Measurements from ENCODE around the gene STEAP3. TPM values are rescaled to one million over a fixed set of nuclear protein-coding genes. Genes with fewer than 3 reads are reported as not detected.

Gene STEAP3
- total RNA-seq, 1 experiment from 2014 or later = 24.0 TPM

DNA sequence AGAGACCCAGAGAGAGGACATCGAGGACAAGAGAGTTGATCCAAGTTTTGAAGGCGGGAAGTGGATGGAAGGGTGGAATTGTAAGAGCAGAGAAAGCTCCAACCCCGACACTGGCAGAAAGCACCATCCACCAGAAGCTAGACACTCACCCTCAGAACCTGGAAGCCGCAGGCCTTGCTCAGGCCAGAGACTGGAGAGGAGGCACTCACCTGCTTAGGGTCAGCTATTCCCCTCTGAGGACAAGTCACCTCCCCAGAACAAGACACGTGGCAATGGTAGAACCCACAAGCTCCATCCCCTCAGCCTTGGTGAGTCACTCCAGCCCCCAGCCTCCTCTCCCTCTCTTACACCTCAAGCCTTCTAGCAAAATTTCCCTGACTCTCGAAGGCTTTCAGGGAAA, 64.9 kb downstream of the STEAP3 start:
- Mint-ChIP-seq H3K4me1 (peaks cover 13% of the 10 kb centered on the region), H3K27me3 (ENCODE audit: low read depth) (no peaks in the 10 kb centered on the region)
- CTCF ChIA-PET = interaction anchor here (0.6 to 1.3 kb wide), 5 partner anchors 23 to 407 kb away, joined by 3 to 5 read pairs (median 3); no protein-coding TSS in a partner anchor

DNA sequence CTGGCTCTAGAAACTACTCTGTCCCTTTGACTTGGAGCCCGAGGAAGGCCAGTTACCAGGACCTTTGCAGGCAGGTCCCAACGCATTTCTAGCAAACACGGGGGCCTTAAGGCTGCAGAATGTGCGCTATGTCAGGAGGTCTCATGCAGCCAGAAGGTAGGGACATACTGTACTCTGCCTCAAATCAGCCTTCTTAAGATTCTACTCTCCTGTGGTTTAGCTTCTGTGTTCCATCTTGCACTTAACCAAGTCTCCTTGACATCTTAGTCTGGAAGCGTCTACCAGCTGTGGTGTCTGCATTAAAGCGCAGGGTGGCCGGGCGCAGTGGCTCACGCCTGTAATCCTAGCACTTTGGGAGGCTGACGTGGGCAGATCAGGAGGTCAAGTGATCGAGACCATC, 65.5 kb downstream of the STEAP3 start:
- H3K4me1 Mint-ChIP-seq = peaks cover 13% of the 10 kb centered on the region
- ATAC-seq (no peak), DNase-seq (ENCODE audit: low spot score) (no peak)
- H3K9me3 Mint-ChIP-seq = no peaks in the 10 kb centered on the region
- H3K27me3 Mint-ChIP-seq (ENCODE audit: low read depth) = no peaks in the 10 kb centered on the region
- TF ChIP-seq ZNF416 (CRISPR knock-in tag; IDR thresholded peaks at IDR 0.05) = no peak
- no peak for TF ChIP-seq KAT7 (CRISPR knock-in tag; IDR thresholded peaks at IDR 0.05; ENCODE audit: borderline replicate concordance)
- TF ChIP-seq SOX15 (CRISPR knock-in tag; IDR thresholded peaks at IDR 0.05) = no peak
- ChIA-PET CTCF (interaction anchor here (1.0 to 1.3 kb wide), 4 partner anchors 22 to 408 kb away, joined by 3 to 5 read pairs (median 3); no protein-coding TSS in a partner anchor), POLR2A (no interaction called here)
- no peak overlapping the region for H3K27ac Mint-ChIP-seq
- H3K4me3 Mint-ChIP-seq = no peak overlapping the region
- H3K36me3 Mint-ChIP-seq = no peaks in the 10 kb centered on the region

More for the DNA sequence above, 64.9 kb downstream of the STEAP3 start:
- H3K27ac Mint-ChIP-seq = no peak overlapping the region
- H3K9me3 Mint-ChIP-seq = no peaks in the 10 kb centered on the region
- POLR2A ChIA-PET = interaction anchor here (0.7 kb wide), 2 partner anchors 18 to 920 kb away, joined by 3 read pairs; no protein-coding TSS in a partner anchor
- DNase-seq (ENCODE audit: low spot score) (no peak), ATAC-seq (no peak)
- no peak overlapping the region for H3K4me3 Mint-ChIP-seq
- TF ChIP-seq, protein P1, sequence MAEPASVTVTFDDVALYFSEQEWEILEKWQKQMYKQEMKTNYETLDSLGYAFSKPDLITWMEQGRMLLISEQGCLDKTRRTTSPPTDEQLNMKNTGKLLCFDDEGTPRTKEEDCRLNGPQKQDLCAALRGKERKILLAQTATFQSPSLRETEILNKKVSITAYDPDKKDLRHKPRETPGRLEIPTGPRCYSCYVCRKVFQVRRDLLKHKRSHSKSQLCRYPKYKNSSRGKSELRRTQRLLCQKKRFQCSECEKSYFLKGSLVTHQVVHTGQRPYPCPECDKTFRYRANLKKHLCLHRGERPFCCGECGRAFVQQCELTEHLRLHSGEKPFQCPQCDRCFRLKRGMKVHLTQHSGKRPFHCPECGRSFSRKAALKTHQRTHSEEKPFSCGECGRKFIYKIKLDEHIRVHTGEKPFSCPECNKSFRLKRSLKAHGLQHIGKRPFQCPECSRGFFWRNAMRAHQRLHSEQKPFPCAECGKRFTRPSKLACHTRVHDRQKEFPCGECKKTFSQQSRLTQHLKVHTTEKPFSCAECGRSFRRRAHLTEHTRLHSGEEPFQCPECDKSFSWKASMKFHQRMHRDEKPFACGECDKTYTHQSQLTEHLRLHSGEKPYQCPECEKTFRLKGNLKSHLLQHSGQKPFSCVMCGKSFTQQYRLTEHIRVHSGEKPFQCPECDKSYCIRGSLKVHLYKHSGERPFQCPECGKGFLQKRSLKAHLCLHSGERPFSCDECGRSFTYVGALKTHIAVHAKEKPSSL (CRISPR knock-in tag; conservative IDR thresholded peaks at IDR 0.05) = no peak
- TF ChIP-seq, protein P2, sequence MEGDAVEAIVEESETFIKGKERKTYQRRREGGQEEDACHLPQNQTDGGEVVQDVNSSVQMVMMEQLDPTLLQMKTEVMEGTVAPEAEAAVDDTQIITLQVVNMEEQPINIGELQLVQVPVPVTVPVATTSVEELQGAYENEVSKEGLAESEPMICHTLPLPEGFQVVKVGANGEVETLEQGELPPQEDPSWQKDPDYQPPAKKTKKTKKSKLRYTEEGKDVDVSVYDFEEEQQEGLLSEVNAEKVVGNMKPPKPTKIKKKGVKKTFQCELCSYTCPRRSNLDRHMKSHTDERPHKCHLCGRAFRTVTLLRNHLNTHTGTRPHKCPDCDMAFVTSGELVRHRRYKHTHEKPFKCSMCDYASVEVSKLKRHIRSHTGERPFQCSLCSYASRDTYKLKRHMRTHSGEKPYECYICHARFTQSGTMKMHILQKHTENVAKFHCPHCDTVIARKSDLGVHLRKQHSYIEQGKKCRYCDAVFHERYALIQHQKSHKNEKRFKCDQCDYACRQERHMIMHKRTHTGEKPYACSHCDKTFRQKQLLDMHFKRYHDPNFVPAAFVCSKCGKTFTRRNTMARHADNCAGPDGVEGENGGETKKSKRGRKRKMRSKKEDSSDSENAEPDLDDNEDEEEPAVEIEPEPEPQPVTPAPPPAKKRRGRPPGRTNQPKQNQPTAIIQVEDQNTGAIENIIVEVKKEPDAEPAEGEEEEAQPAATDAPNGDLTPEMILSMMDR (IDR thresholded peaks at IDR 0.05) = no peak
- no peaks in the 10 kb centered on the region for H3K36me3 Mint-ChIP-seq

DNA sequence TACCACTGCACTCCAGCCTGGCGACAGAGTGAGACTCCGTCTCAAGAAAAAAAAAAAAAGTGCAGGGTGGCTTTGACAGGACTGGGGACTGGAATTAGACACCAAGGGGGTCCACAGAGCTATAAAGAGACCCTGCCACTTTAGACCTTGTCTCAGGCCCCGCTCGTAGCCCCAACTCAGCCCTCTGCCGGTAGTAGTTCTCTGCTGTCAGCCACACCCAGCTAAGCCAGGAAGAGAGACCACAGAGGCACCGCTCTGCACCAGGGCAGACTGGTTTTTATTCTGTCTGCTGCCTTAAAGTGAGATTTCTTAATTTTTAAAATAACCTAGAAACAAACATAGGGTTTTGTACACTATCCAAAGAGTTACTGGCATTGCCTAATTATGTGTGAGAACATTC, 66.0 kb downstream of the STEAP3 start:
- ChIA-PET POLR2A (no interaction called here), CTCF (interaction anchor here (0.7 to 2.0 kb wide), 5 partner anchors 122 to 408 kb away, joined by 3 to 10 read pairs (median 3); no protein-coding TSS in a partner anchor)
- TF ChIP-seq NFYB (CRISPR knock-in tag; conservative IDR thresholded peaks at IDR 0.05; ENCODE audit: low read depth) (no peak), CREM (CRISPR knock-in tag; IDR thresholded peaks at IDR 0.05) (no peak), TCF7 (CRISPR knock-in tag; IDR thresholded peaks at IDR 0.05; ENCODE audit: low read depth) (no peak), OVOL2 (CRISPR knock-in tag; IDR thresholded peaks at IDR 0.05; ENCODE audit: borderline replicate concordance) (no peak), FOXJ3 (CRISPR knock-in tag; IDR thresholded peaks at IDR 0.05; ENCODE audit: borderline replicate concordance) (no peak), NFATC4 (CRISPR knock-in tag; IDR thresholded peaks at IDR 0.05) (no peak), MXD4 (CRISPR knock-in tag; IDR thresholded peaks at IDR 0.05; ENCODE audit: borderline replicate concordance) (no peak)
- TF ChIP-seq, protein P3, sequence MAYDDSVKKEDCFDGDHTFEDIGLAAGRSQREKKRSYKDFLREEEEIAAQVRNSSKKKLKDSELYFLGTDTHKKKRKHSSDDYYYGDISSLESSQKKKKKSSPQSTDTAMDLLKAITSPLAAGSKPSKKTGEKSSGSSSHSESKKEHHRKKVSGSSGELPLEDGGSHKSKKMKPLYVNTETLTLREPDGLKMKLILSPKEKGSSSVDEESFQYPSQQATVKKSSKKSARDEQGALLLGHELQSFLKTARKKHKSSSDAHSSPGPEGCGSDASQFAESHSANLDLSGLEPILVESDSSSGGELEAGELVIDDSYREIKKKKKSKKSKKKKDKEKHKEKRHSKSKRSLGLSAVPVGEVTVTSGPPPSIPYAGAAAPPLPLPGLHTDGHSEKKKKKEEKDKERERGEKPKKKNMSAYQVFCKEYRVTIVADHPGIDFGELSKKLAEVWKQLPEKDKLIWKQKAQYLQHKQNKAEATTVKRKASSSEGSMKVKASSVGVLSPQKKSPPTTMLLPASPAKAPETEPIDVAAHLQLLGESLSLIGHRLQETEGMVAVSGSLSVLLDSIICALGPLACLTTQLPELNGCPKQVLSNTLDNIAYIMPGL (CRISPR knock-in tag; IDR thresholded peaks at IDR 0.05) = no peak
- TF ChIP-seq, protein P4, sequence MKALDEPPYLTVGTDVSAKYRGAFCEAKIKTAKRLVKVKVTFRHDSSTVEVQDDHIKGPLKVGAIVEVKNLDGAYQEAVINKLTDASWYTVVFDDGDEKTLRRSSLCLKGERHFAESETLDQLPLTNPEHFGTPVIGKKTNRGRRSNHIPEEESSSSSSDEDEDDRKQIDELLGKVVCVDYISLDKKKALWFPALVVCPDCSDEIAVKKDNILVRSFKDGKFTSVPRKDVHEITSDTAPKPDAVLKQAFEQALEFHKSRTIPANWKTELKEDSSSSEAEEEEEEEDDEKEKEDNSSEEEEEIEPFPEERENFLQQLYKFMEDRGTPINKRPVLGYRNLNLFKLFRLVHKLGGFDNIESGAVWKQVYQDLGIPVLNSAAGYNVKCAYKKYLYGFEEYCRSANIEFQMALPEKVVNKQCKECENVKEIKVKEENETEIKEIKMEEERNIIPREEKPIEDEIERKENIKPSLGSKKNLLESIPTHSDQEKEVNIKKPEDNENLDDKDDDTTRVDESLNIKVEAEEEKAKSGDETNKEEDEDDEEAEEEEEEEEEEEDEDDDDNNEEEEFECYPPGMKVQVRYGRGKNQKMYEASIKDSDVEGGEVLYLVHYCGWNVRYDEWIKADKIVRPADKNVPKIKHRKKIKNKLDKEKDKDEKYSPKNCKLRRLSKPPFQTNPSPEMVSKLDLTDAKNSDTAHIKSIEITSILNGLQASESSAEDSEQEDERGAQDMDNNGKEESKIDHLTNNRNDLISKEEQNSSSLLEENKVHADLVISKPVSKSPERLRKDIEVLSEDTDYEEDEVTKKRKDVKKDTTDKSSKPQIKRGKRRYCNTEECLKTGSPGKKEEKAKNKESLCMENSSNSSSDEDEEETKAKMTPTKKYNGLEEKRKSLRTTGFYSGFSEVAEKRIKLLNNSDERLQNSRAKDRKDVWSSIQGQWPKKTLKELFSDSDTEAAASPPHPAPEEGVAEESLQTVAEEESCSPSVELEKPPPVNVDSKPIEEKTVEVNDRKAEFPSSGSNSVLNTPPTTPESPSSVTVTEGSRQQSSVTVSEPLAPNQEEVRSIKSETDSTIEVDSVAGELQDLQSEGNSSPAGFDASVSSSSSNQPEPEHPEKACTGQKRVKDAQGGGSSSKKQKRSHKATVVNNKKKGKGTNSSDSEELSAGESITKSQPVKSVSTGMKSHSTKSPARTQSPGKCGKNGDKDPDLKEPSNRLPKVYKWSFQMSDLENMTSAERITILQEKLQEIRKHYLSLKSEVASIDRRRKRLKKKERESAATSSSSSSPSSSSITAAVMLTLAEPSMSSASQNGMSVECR (CRISPR knock-in tag; IDR thresholded peaks at IDR 0.05; ENCODE audit: borderline replicate concordance) = no peak
- no peak overlapping the region for H3K4me3 Mint-ChIP-seq
- no peaks in the 10 kb centered on the region for H3K27me3 Mint-ChIP-seq (ENCODE audit: low read depth)
- H3K36me3 Mint-ChIP-seq = no peaks in the 10 kb centered on the region
- ATAC-seq = no peak
- no peaks in the 10 kb centered on the region for H3K9me3 Mint-ChIP-seq
- H3K27ac Mint-ChIP-seq = no peak overlapping the region
- peaks cover 13% of the 10 kb centered on the region for H3K4me1 Mint-ChIP-seq
- no peak for DNase-seq (ENCODE audit: low spot score)
